Stimulated activated CD4-positive, alpha-beta T cell treated with anti-CD3 and anti-CD28 coated beads, TNF-alpha, amount 100 ng/mL, for 4 hours (primary cell): ENCODE measurements around the gene ZNF808.
"Not testable (repeated sequence)": the region's sequence is repeated elsewhere in the genome, so short reads cannot be mapped to it uniquely, and the experiment has no call there.

Experiments
- DNase-seq, 3 experiments: peaks; one replicate each; pipeline ENCODE4 v3.0.0-alpha.2; 2020; ENCODE audit warnings: low read depth in 3 of 3

The ZNF808 gene

GRCh38 chr19:52593441-52593840, 66.0 kb downstream of the ZNF808 start:
- DNase-seq = not testable (repeated sequence)

GRCh38 chr19:52599241-52599640, 71.8 kb downstream of the ZNF808 start:
- DNase-seq = no peak

GRCh38 chr19:52600639-52601024, 73.2 kb downstream of the ZNF808 start:
- DNase-seq = no peak

GRCh38 chr19:52601025-52601973, 73.8 kb downstream of the ZNF808 start:
- DNase-seq = peak; percentile 87 to 92 (median 90)

- DNase-seq = not testable (repeated sequence)
These were observed 74.5 kb downstream of the ZNF808 start for GRCh38 chr19:52601974-52602366.

- DNase-seq = no peak
These were observed 75.5 kb downstream of the ZNF808 start for GRCh38 chr19:52602941-52603340.

GRCh38 chr19:52603558-52604207, 76.2 kb downstream of the ZNF808 start:
- DNase-seq = no peak
